ENCODE data around the gene RET. TPM values are rescaled to one million over a fixed set of nuclear protein-coding genes. Genes with fewer than 3 reads are reported as not detected.

Gene RET
- 1 to 10 TPM in 1 of 4 donors, under 1 TPM in 3; 0.51 to 1.2 (median 0.62) TPM for total RNA-seq

DNA sequence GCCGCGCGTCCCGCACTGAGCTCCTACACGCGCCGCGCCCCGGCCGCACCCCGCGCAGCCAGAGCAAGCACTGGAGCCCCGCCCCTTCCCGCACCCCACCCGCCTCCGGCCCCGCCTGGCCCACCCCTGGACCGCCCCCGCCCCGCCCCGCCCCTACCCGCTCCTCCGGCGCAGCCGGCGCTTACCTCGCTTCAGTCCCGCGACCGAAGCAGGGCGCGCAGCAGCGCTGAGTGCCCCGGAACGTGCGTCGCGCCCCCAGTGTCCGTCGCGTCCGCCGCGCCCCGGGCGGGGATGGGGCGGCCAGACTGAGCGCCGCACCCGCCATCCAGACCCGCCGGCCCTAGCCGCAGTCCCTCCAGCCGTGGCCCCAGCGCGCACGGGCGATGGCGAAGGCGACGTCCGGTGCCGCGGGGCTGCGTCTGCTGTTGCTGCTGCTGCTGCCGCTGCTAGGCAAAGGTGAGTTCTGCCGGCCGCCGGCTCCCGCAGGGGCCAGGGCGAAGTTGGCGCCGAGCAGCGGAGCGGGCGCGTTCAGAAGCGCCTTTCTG lies at the start of gene RET:
RET (plus strand) TSS at position 194 of the 545 bp plus-strand sequence; CDS start at position 384, 190 bp downstream.
- TF ChIP-seq POLR2A (IDR thresholded peaks at IDR 0.05) = no peak
- TF ChIP-seq, protein P1, sequence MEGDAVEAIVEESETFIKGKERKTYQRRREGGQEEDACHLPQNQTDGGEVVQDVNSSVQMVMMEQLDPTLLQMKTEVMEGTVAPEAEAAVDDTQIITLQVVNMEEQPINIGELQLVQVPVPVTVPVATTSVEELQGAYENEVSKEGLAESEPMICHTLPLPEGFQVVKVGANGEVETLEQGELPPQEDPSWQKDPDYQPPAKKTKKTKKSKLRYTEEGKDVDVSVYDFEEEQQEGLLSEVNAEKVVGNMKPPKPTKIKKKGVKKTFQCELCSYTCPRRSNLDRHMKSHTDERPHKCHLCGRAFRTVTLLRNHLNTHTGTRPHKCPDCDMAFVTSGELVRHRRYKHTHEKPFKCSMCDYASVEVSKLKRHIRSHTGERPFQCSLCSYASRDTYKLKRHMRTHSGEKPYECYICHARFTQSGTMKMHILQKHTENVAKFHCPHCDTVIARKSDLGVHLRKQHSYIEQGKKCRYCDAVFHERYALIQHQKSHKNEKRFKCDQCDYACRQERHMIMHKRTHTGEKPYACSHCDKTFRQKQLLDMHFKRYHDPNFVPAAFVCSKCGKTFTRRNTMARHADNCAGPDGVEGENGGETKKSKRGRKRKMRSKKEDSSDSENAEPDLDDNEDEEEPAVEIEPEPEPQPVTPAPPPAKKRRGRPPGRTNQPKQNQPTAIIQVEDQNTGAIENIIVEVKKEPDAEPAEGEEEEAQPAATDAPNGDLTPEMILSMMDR (IDR thresholded peaks at IDR 0.05 in 4 of 5, conservative IDR thresholded peaks at IDR 0.05 in 1 of 5) = no peak
- intact Hi-C loops (cut with DNase I; ENCODE audit: low total_unique reads) (no loop called here), in situ Hi-C loops (cut with MboI; ENCODE audit: low sequenced_read_pairs in 4 of 4) (no loop called here)
- Histone ChIP-seq H3K9me3 (no peaks in the 10 kb centered on the region), H3K4me3 (peak within 1 kb of the TSS; percentile 51 to 57 (median 56)), H3K36me3 (no peaks in the 10 kb centered on the region), H3K4me1 (peaks cover 5% of the 10 kb centered on the region in 2 donors), H3K27ac (no peak within 1 kb of the TSS), H3K27me3 (peaks cover 27 to 44% (median 31%) of the 10 kb centered on the region in 3 donors)
- DNase-seq (no peak), ATAC-seq (peak in 1 of 2 donors; percentile 40)

DNA sequence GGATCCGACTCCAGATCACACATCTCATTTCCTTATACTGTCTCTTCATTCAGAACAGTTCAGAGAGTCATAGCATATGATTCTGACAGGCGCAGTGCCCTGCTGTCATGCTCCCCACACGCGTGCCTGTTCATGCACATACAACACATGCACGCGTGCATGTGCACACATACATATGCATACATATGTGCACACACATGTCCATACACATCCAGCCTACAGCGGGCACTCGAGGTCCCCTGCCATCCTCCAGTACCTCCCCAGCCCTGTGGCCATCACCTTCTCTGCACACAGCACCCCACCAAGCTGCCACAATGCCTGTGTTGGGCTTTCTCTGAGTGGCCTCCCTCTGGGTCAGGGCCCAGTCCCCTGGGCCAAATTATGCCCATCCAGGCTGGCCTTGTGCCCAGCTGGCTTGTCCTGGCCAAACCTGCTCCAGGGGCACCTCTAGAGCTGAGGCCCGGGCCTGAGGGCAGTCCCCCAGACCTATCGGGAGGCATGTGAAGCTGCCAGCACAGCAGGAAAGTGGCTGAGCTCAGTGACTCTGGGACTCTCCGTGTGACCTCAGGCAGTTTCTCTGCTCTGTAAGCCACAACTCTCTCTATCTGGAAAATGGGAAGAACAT lies 49.4 kb upstream of the RET start:
- Histone ChIP-seq H3K4me1 (no peaks in the 10 kb centered on the region), H3K36me3 (no peaks in the 10 kb centered on the region), H3K27ac (no peak overlapping the region), H3K4me3 (no peak overlapping the region), H3K9me3 (no peaks in the 10 kb centered on the region), H3K27me3 (no peaks in the 10 kb centered on the region)
- ATAC-seq = no peak
- TF ChIP-seq, protein P1 (IDR thresholded peaks at IDR 0.05 in 4 of 5, conservative IDR thresholded peaks at IDR 0.05 in 1 of 5) = no peak
- no peak for TF ChIP-seq POLR2A (IDR thresholded peaks at IDR 0.05)
- in situ Hi-C loops (cut with MboI; ENCODE audit: low sequenced_read_pairs in 4 of 4) (no loop called here), intact Hi-C loops (cut with DNase I; ENCODE audit: low total_unique reads) (no loop called here)
- DNase-seq = no peak

DNA sequence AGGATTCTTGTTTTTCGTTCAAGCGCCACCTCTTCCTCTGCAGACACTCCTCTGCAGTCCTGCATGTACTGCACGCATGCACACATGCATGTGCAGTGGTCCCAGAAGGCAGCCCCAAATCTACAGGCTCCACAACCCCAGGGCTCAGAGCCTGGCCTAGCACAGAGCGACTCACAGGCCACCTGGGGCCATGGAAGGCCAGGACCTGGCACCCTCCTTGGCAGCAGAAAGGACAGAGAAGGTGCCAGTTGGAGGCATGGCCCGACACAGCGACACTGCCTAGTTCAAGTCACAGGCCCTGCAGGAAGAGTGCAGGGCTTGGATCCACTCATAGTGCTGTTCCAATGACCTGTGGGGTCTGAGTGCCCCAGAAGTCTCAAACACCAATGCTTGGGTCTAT lies 48.7 kb upstream of the RET start:
- H3K9me3 ChIP-seq = no peaks in the 10 kb centered on the region
- in situ Hi-C loops (cut with MboI; ENCODE audit: low sequenced_read_pairs in 4 of 4) (no loop called here), intact Hi-C loops (cut with DNase I; ENCODE audit: low total_unique reads) (no loop called here)
- TF ChIP-seq, protein P1 (IDR thresholded peaks at IDR 0.05 in 4 of 5, conservative IDR thresholded peaks at IDR 0.05 in 1 of 5) = no peak
- TF ChIP-seq POLR2A (IDR thresholded peaks at IDR 0.05) = no peak
- no peak for ATAC-seq
- no peaks in the 10 kb centered on the region for H3K27me3 ChIP-seq
- H3K4me3 ChIP-seq = no peak overlapping the region
- DNase-seq = no peak
- no peaks in the 10 kb centered on the region for H3K4me1 ChIP-seq
- H3K36me3 ChIP-seq = no peaks in the 10 kb centered on the region
- H3K27ac ChIP-seq = no peak overlapping the region

DNA sequence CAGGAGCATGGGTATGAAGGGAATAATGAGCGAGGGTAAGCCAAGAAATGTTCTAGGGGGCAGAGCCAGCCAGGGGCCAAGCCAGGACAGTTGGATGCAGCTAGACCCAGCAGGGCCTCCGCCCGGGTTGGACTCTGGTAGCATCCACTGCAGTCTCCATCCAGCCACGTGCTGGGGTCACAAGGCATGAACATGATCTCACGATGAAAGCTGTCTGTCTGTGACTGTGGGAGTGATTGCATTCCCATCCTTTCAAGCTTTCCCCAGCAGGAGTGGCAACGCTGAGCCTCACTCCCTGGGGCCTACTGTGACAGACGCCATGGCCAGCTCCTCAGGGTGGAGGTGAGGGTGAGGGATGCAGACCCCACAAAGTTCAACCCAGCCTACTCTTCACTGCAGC lies 47.8 kb upstream of the RET start:
- TF ChIP-seq, protein P1 (IDR thresholded peaks at IDR 0.05 in 4 of 5, conservative IDR thresholded peaks at IDR 0.05 in 1 of 5) = no peak
- TF ChIP-seq POLR2A (IDR thresholded peaks at IDR 0.05) = no peak
- H3K4me3 ChIP-seq = no peak overlapping the region
- ATAC-seq = no peak
- in situ Hi-C loops (cut with MboI; ENCODE audit: low sequenced_read_pairs in 4 of 4) (no loop called here), intact Hi-C loops (cut with DNase I; ENCODE audit: low total_unique reads) (no loop called here)
- H3K27ac ChIP-seq = no peak overlapping the region
- no peaks in the 10 kb centered on the region for H3K36me3 ChIP-seq
- no peaks in the 10 kb centered on the region for H3K4me1 ChIP-seq
- H3K9me3 ChIP-seq = no peaks in the 10 kb centered on the region
- DNase-seq = no peak
- no peaks in the 10 kb centered on the region for H3K27me3 ChIP-seq
